Measurements from ENCODE around the gene PDZD2. TPM values are rescaled to one million over a fixed set of nuclear protein-coding genes. Genes with fewer than 3 reads are reported as not detected.

The PDZD2 gene
- total RNA-seq, 1 experiment from 2014 or later = not detected

DNA sequence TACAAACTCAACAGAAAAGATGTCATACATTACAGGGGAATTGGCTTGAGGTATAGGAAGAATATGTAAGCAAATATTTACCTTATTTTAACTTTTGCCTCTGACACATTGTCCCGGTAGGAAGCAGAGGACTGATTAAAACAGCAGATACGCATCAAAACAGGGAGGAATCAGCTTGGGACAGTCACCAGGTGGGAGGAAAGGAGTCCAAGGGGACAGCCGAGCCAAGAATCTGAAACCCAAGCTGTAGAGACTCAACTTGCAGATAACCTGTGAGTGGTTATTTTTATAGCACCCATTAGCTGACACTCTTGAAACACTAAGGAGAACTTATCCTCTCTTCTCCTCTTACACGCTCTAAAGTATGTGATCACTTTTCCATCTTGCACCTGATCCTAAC lies 22.3 kb downstream of the PDZD2 start:
- BruUV-seq (replicated peaks) = no TSS peak

DNA sequence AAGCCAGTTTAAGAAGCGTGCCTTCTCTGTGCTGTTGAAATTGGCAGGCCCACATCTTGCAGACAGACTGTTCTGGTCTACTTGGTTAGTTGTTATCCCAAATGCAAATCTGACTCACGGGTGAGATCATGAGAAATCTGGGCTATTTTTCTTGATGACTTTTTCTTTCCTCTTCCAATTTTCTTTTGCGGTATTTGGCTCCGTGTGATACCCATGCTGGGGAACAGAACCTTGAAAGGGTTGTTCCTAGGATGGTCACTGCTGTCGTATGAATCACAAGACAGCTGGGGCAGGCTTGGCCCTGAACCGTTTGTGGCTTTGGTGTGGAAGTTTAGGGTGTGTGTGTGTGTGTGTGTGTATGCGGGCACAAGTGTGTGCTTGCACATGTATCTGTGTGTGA lies 24.6 kb downstream of the PDZD2 start:
- Histone ChIP-seq H3K9me2 (ENCODE audit: insufficient read depth) (no peaks in the 10 kb centered on the region), H3K4me3 (no peak overlapping the region), H3K27ac (no peak overlapping the region), H3K9me3 (ENCODE audit: insufficient read depth, low read depth) (no peaks in the 10 kb centered on the region), H3K27me3 (ENCODE audit: insufficient read depth, low read depth) (peaks cover 90% of the 10 kb centered on the region), H3K4me1 (replicated peaks; ENCODE audit: insufficient read depth) (no peaks in the 10 kb centered on the region), H4K20me1 (ENCODE audit: insufficient read depth) (no peaks in the 10 kb centered on the region), H3F3A (ENCODE audit: insufficient read depth, low read depth) (no peaks in the 10 kb centered on the region), H3K79me2 (ENCODE audit: low read depth) (no peaks in the 10 kb centered on the region), H2AFZ (no peak overlapping the region), H3K4me2 (no peak overlapping the region), H3K36me3 (ENCODE audit: low read depth) (no peaks in the 10 kb centered on the region)
- CTCF ChIA-PET = no interaction called here
- no TSS peak for BruUV-seq (replicated peaks)
- intact Hi-C loops (cut with micrococcal nuclease; ENCODE audit: unreplicated experiment) = no loop called here
- POLR2A ChIA-PET (ENCODE audit: unreplicated experiment) = no interaction called here
- no peak for DNase-seq
- no peak for TF ChIP-seq EZH2 (IDR thresholded peaks at IDR 0.05; ENCODE audit: low read depth)
- TF ChIP-seq, protein P1, sequence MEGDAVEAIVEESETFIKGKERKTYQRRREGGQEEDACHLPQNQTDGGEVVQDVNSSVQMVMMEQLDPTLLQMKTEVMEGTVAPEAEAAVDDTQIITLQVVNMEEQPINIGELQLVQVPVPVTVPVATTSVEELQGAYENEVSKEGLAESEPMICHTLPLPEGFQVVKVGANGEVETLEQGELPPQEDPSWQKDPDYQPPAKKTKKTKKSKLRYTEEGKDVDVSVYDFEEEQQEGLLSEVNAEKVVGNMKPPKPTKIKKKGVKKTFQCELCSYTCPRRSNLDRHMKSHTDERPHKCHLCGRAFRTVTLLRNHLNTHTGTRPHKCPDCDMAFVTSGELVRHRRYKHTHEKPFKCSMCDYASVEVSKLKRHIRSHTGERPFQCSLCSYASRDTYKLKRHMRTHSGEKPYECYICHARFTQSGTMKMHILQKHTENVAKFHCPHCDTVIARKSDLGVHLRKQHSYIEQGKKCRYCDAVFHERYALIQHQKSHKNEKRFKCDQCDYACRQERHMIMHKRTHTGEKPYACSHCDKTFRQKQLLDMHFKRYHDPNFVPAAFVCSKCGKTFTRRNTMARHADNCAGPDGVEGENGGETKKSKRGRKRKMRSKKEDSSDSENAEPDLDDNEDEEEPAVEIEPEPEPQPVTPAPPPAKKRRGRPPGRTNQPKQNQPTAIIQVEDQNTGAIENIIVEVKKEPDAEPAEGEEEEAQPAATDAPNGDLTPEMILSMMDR (conservative IDR thresholded peaks at IDR 0.05) = no peak

More for the DNA sequence above, 22.3 kb downstream of the PDZD2 start:
- CTCF ChIA-PET = no interaction called here
- no peaks in the 10 kb centered on the region for H3K4me1 ChIP-seq (replicated peaks; ENCODE audit: insufficient read depth)
- H3F3A ChIP-seq (ENCODE audit: insufficient read depth, low read depth) = no peaks in the 10 kb centered on the region
- no peaks in the 10 kb centered on the region for H3K9me2 ChIP-seq (ENCODE audit: insufficient read depth)
- POLR2A ChIA-PET (ENCODE audit: unreplicated experiment) = no interaction called here
- no peaks in the 10 kb centered on the region for H3K79me2 ChIP-seq (ENCODE audit: low read depth)
- no peaks in the 10 kb centered on the region for H4K20me1 ChIP-seq (ENCODE audit: insufficient read depth)
- no peaks in the 10 kb centered on the region for H3K9me3 ChIP-seq (ENCODE audit: insufficient read depth, low read depth)
- H3K4me3 ChIP-seq = no peak overlapping the region
- no peak overlapping the region for H2AFZ ChIP-seq
- H3K27ac ChIP-seq = no peak overlapping the region
- H3K36me3 ChIP-seq (ENCODE audit: low read depth) = no peaks in the 10 kb centered on the region
- peaks cover 95% of the 10 kb centered on the region for H3K27me3 ChIP-seq (ENCODE audit: insufficient read depth, low read depth)
- TF ChIP-seq, protein P1 (conservative IDR thresholded peaks at IDR 0.05) = no peak
- no peak for TF ChIP-seq EZH2 (IDR thresholded peaks at IDR 0.05; ENCODE audit: low read depth)
- intact Hi-C loops (cut with micrococcal nuclease; ENCODE audit: unreplicated experiment) = no loop called here
- DNase-seq = no peak
- no peak overlapping the region for H3K4me2 ChIP-seq

DNA sequence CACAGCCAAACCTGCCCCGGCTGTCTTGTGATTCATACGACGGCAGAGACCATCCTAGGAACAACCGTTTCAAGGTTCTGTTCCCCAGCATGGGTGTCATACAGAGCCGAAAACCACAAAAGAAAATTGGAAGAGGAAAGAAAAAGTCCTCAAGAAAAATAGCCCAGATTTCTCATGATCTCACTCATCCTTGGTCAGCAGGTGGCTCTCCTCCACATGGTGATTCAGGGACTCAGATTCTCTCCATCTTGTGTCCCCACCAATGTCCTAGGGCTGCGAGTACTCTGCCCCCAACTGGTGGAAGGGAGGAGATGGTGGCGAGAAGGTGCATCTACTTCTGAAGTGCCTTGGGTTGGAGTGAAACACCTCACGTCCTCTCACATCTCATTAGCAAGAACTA lies 25.6 kb downstream of the PDZD2 start:
- peak in 1 of 2 experiments; percentile 25 for DNase-seq
- H3K36me3 ChIP-seq (ENCODE audit: low read depth) = no peaks in the 10 kb centered on the region
- ChIA-PET POLR2A (ENCODE audit: unreplicated experiment) (no interaction called here), CTCF (no interaction called here)
- no peak overlapping the region for H3K27ac ChIP-seq
- no peaks in the 10 kb centered on the region for H3K9me3 ChIP-seq (ENCODE audit: insufficient read depth, low read depth)
- H4K20me1 ChIP-seq (ENCODE audit: insufficient read depth) = no peaks in the 10 kb centered on the region
- H3K4me3 ChIP-seq = no peak overlapping the region
- BruUV-seq (replicated peaks) = no TSS peak
- H3K9me2 ChIP-seq (ENCODE audit: insufficient read depth) = no peaks in the 10 kb centered on the region
- H3K4me1 ChIP-seq (replicated peaks; ENCODE audit: insufficient read depth) = no peaks in the 10 kb centered on the region
- H3K79me2 ChIP-seq (ENCODE audit: low read depth) = no peaks in the 10 kb centered on the region
- no peaks in the 10 kb centered on the region for H3F3A ChIP-seq (ENCODE audit: insufficient read depth, low read depth)
- peaks cover 90% of the 10 kb centered on the region for H3K27me3 ChIP-seq (ENCODE audit: insufficient read depth, low read depth)
- TF ChIP-seq, protein P1 (conservative IDR thresholded peaks at IDR 0.05) = peak; percentile 46
- no peak for TF ChIP-seq EZH2 (IDR thresholded peaks at IDR 0.05; ENCODE audit: low read depth)
- H2AFZ ChIP-seq = no peak overlapping the region
- H3K4me2 ChIP-seq = no peak overlapping the region
- intact Hi-C loops (cut with micrococcal nuclease; ENCODE audit: unreplicated experiment) = no loop called here

Measured in PC-9 (cell line).